Measurements from ENCODE around the gene TOGARAM2. TPM values are rescaled to one million over a fixed set of nuclear protein-coding genes. Genes with fewer than 3 reads are reported as not detected.

Gene TOGARAM2
- total RNA-seq, 4 donors from 2014 or later, result 6.4 to 64.4 (median 24.3) TPM

GRCh38 chr2:29063646-29064345 lies 82.7 kb downstream of the TOGARAM2 start:
- peak; percentile 27 to 32 for ATAC-seq
- peak overlapping the region in 1 of 4 donors; percentile 2 for H3K4me3 ChIP-seq
- intact Hi-C loops (cut with DNase I; ENCODE audit: low total_unique reads), result no loop called here

GRCh38 chr2:29064346-29064715 lies 83.2 kb downstream of the TOGARAM2 start:
- H3K4me3 ChIP-seq, result no peak overlapping the region

More at GRCh38 chr2:29063646-29064345, 82.7 kb downstream of the TOGARAM2 start:
- Histone ChIP-seq H3K27me3 (no peaks in the 10 kb centered on the region), H3K4me1 (peaks cover 24 to 27% of the 10 kb centered on the region in 2 donors), H3K27ac (peak overlapping the region in 1 of 4 donors; percentile 40), H3K9me3 (no peaks in the 10 kb centered on the region), H3K36me3 (no peaks in the 10 kb centered on the region)
- TF ChIP-seq CTCF (IDR thresholded peaks at IDR 0.05 in 4 of 5, conservative IDR thresholded peaks at IDR 0.05 in 1 of 5) (no peak), POLR2A (IDR thresholded peaks at IDR 0.05) (no peak)
- in situ Hi-C loops (cut with MboI; ENCODE audit: low sequenced_read_pairs in 4 of 4), result no loop called here
- no peak for DNase-seq

DNA sequence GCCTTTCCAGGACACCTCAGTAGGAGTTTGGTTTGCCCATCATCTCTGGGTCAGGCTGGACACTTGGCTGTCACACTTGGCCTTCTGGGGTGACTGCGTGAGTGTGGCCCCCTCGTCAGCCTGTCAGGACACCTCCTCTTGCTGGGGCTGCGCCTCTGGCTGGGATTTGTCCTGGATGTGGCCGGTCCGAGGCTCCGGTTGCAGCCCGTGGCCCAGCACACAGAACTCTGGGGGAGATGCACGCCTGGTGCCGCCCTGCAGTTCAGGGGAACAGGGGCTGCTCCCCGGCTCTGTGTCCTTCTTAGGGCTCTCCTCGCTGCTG lies 83.6 kb downstream of the TOGARAM2 start:
- Histone ChIP-seq H3K9me3 (no peaks in the 10 kb centered on the region), H3K4me1 (peaks cover 24 to 27% of the 10 kb centered on the region in 2 donors), H3K4me3 (no peak overlapping the region), H3K27me3 (no peaks in the 10 kb centered on the region), H3K27ac (peak overlapping the region in 1 of 4 donors; percentile 50), H3K36me3 (no peaks in the 10 kb centered on the region)
- in situ Hi-C loops (cut with MboI; ENCODE audit: low sequenced_read_pairs in 4 of 4) (no loop called here), intact Hi-C loops (cut with DNase I; ENCODE audit: low total_unique reads) (no loop called here)
- no peak for ATAC-seq
- TF ChIP-seq CTCF (IDR thresholded peaks at IDR 0.05 in 4 of 5, conservative IDR thresholded peaks at IDR 0.05 in 1 of 5) (no peak), POLR2A (IDR thresholded peaks at IDR 0.05) (no peak)
- DNase-seq, result no peak

More at GRCh38 chr2:29064346-29064715, 83.2 kb downstream of the TOGARAM2 start:
- intact Hi-C loops (cut with DNase I; ENCODE audit: low total_unique reads) (no loop called here), in situ Hi-C loops (cut with MboI; ENCODE audit: low sequenced_read_pairs in 4 of 4) (no loop called here)
- ATAC-seq, result no peak
- Histone ChIP-seq H3K4me1 (peaks cover 24 to 27% of the 10 kb centered on the region in 2 donors), H3K36me3 (no peaks in the 10 kb centered on the region), H3K9me3 (no peaks in the 10 kb centered on the region), H3K27ac (peak overlapping the region in 1 of 4 donors; percentile 40), H3K27me3 (no peaks in the 10 kb centered on the region)
- TF ChIP-seq CTCF (IDR thresholded peaks at IDR 0.05 in 4 of 5, conservative IDR thresholded peaks at IDR 0.05 in 1 of 5) (no peak), POLR2A (IDR thresholded peaks at IDR 0.05) (no peak)
- no peak for DNase-seq

DNA sequence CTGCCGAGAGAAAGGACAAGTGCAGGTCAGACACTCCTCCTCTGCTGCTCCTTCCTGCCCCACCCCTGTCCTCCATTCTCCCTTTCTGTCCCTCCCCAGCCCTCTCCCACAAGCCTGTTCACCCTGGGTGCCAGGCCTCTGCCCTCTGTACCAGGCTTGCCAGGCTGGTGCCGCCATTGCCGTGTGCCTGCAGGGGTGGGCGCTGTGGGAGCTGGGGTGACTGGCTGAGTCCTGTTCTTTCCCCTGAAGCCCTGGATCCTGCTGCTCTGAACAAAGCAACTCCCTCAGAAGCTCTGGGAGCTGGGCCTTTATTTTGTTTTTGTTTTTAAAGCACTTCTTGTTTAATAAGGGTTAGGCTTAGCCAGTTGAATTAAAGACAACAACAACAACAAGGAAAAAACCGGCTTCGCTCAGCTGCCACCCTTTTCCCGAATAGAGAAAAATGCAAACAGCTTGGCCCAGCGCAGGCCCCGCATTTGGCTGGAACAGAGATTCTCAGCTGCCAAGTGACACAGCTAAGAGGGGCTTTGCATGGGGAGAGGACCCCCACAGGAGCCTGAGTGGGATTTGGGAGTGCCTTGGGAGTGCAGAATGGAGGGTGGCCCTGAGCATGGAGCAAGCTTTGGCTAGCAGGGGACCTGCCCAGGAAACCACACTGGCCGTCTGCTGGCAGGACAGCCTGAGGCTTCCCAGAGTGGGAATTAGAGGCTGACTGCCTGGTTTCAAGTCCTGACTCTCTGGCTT lies 84.1 kb downstream of the TOGARAM2 start:
- Histone ChIP-seq H3K4me1 (peaks cover 24 to 27% of the 10 kb centered on the region in 2 donors), H3K36me3 (no peaks in the 10 kb centered on the region), H3K27ac (peak overlapping the region in 3 of 4 donors; percentile 27 to 50 (median 50)), H3K4me3 (no peak overlapping the region), H3K27me3 (no peaks in the 10 kb centered on the region), H3K9me3 (no peaks in the 10 kb centered on the region)
- TF ChIP-seq POLR2A (IDR thresholded peaks at IDR 0.05) (no peak), CTCF (IDR thresholded peaks at IDR 0.05 in 4 of 5, conservative IDR thresholded peaks at IDR 0.05 in 1 of 5) (no peak)
- ATAC-seq (no peak), DNase-seq (no peak)
- intact Hi-C loops (cut with DNase I; ENCODE audit: low total_unique reads) (no loop called here), in situ Hi-C loops (cut with MboI; ENCODE audit: low sequenced_read_pairs in 4 of 4) (no loop called here)
